NCI-H82 treated with DMSO at 0.1 percent for 48 hours (cell line): ENCODE measurements around the gene FBLN7.
A peak's percentile ranks its signal among the peaks of the same experiment; 100 is the strongest.
"Not testable (repeated sequence)": the region's sequence is repeated elsewhere in the genome, so short reads cannot be mapped to it uniquely, and the experiment has no call there.

Experiments used
- DNase-seq: peaks from one replicate; lab custom pipeline; 2025; ENCODE audit not compliant: unreplicated experiment; lab: John Stamatoyannopoulos, UW

The FBLN7 gene, protein sequence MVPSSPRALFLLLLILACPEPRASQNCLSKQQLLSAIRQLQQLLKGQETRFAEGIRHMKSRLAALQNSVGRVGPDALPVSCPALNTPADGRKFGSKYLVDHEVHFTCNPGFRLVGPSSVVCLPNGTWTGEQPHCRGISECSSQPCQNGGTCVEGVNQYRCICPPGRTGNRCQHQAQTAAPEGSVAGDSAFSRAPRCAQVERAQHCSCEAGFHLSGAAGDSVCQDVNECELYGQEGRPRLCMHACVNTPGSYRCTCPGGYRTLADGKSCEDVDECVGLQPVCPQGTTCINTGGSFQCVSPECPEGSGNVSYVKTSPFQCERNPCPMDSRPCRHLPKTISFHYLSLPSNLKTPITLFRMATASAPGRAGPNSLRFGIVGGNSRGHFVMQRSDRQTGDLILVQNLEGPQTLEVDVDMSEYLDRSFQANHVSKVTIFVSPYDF

DNA sequence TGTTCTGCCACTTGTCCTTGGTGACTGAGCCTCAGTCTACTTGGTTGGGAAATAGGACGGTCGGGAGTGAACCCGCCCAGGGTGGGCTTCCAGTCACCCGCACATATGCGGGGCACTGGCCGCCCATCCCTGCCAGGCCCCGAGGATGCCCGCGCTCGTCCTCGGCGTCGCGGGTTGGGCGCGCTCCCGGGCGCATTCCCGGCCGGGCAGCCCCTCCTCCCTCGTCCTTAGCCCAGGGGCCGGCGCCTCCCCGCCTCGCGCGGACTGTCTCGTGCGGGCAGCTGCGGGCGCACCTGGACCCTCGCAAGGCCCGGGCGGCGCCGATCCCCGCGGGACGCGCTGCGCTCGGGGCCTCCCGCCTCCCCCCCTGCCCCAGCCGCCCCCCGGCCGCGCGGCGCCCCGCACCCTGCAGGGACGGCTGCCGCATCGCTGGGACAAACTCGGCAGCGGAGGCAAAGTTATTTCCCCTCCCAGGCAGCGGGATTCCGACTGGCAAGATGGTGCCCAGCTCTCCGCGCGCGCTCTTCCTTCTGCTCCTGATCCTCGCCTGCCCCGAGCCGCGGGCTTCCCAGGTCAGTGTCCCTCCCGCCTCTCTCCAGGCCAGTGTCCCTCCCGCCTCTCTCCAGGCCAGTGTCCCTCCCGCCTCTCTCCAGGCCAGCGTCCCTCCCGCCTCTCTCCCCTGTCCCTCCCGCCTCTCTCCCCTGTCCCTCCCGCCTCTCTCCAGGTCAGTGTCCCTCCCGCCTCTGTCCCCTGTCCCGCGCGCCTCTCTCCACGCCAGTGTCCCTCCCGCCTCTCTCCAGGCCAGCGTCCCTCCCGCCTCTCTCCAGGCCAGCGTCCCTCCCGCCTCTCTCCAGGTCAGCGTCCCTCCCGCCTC, at the start of gene FBLN7:
FBLN7 (plus strand) TSS at position 227 of the 874 bp plus-strand sequence; CDS start at position 498, 271 bp downstream.
- no peak for DNase-seq

DNA sequence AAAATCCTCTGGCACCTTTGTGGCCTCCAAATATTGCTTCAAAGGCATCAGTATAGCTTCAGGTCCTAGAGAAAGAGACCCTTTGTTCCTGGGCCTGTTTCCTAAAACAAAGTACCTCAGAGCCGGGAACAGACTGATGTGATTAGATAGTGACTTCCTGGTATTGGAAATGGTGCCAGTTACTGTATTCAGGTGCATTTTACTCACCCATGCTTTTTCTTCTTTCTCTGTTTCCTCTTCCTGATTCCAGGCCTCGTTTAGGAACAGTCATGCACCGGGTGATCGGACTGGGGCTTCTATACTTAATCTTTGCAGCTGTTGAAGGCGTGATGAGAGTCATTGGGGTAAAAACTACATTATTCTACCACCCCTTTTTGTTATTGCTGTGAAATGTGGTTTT, 48.8 kb upstream of the FBLN7 start:
- no peak for DNase-seq

DNA sequence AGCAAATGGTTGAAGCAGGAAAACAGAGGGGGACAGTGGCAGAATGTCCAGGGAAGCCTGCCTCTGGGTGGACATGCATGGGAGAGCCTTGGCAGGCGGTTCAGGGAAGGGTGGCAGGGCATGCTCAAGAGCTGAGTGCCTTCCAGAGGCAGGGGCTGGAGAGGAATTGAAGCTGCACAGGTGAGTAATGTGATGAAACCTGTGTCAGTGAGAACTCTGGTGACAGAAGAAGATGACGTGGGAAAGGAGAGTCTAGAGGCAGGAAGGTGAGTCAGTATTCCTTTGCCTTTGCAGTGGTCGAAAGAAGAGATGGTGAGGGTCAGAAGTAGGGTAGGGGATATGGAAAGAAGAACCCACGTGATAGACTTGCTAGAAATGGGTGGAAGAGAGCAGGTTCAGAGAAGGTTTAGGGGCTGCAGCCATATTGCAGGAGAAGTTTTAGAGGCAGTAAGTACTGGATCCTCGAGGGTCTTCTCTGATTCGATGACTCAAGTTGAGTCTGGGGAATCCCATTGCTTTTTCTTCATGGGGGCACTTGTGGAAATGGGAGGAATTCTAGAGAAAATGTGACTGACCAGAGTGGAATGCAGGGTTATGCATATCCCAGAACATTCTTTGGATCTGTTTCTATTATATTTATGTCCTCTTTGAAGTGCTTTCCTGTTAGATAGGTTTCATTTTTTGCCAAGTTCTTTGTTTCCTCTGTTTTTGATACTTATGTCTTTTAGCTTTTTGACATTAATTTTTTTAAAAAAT, 45.7 kb upstream of the FBLN7 start:
- DNase-seq, result no peak

DNA sequence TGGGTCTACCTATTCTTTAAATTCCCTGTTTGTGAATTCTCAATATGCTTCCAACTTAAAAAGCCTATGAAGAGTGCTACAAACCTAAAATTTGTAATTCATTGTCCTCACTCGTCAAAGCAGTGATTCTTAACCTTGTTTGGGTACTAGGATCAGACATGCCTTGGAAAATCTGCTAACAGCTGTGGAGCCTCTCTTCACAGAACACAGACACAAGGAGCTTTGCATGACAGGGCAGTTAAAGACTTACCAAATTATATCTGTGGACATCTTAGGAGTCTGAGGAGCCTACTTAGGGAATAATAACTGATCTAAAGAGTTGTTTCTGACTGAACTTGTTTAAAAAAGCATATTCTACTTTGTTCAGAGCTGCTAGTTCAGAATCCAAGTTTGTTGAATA, 45.0 kb upstream of the FBLN7 start:
- no peak for DNase-seq

DNA sequence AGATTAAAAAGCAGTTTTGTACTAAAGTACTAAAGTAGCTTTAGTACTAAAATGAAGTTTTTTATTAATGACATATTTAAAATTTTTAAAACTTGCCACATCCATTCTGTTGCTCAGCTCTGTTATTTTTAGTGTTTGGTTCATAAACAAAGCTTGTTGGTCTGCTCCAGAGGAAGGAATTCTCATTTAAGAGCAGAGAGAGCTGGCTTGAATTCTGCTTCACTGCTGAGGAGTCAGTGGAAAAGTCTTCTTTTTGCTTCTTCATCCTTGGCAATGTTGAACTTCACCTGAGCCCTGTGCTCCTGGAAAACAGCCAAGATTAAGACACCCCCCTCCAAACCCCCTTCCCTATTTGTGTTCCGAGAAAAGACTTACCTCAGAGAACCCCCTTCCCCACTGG, 42.5 kb upstream of the FBLN7 start:
- no peak for DNase-seq

DNA sequence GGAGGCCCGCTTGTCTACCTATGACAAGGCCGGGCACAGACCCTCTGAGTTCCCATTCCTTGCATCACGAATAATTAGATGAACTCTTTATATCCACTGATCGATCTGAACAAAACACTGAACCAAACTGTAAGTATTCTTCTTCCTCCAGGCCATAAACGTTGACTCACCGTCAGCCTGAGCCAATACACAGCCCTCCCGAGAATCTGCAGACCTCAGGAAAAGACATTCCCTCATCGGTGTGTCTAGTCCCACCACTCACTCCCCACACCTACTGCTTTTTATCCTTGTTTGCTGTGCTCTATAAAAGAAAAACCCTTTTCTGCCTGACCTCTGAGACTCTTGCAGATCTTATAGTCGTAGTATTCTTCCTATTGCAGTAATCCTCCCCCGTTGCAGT, 42.1 kb upstream of the FBLN7 start:
- no peak for DNase-seq

DNA sequence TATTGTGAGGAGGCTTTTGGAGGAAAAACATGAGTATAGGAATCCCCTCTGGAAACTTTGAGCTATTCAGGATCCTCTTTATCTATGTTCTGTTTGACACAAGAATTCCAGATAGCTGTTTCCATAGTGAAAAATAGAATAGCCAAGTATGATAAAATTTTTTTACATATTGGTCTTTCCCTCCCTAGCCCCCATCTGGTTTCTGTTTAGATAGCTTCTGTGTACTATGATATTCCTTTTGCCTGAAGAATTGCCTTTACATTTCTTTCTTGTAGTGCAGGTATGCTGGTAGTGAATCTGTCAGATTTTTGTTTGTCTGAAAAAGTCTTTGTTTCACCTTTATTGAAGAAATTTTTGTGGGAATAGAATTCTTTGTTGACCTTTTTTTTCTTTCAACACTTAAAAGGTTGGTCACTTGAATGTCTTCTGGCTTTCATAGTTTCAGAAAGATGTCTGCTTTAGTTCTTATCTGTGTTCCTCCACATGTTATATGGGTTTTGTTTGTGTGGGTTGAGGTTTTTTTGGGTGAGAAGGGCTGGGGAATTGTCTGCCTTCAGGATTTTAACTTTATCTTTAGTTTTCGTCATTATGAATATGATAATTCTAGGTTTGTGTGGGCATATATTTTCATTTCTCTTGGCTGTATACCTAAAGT, 29.9 kb upstream of the FBLN7 start:
- DNase-seq, result no peak

DNA sequence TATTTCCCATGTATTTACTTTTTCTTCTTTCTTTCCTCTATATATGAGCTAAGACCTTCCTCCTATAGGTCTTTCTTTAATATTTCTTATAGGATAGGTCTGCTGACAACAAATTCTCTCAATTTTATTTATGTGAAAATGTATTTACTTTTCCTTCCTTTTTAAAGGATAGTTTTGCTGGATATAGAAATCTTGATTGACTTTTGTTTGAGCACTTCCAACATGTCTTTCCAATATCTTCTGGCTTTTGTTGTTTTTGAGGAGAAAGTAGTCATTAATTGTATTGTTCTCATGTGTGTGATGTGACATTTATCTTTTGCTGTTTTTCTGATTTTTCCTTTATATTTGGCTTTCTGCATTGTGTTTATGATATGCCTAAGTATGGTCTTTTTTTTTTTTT, 28.9 kb upstream of the FBLN7 start:
- no peak for DNase-seq

DNA sequence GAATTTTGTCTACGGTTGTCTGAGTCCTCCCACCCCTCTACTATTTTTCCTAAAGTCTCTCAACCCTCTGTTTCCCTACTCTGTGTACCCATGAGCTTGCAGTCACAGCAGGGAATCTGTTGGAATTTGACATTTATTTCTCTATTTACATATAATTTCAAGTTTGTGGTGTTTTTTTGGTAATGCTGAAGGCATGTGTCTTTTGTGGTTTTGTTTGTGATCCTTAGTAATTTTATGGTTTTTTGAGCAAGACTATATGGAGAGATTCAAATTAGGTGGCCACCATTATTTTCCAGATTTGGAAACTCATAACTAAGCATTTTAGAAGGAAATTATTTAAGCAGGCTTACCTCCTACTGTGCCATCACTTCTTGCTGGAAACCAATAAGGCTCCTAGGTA, 27.2 kb upstream of the FBLN7 start:
- DNase-seq, result no peak

DNA sequence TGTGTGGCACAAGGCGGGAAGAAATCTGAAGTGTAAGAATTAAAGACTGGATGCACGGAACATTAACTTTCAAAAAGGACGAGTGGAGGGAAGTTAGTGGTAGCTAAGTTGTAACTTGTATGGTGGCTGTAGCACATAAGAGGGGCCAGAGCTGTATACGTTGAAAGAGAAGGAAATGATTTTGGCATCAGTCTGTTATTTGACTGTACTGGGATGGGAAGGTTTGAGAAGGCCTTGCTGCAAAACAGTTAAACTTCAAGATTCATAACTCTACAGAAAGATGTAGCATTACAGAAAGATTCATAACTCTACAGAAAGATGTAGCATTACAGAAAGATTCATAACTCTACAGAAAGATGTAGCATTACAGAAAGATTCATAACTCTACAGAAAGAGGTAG, 24.8 kb upstream of the FBLN7 start:
- not testable (repeated sequence) for DNase-seq

DNA sequence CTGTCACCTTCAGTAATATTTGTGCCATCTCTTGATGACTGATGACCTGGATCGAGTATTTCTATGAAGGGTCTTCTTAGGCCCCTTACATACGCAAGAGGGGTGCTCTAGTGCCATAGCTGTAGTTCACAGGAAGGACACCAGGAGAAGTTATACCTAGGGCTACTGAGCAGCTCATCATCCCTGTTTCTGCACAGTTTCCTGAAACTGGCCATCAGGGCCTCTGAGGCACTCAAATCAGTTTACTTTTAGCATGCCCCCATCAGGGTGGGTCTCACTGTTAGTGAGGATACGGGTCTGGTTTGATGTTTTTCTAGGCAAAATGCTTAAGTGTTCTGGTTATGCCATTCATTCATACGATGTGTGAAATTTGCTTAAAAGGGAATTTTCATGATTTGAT, 20.0 kb upstream of the FBLN7 start:
- DNase-seq, result no peak

DNA sequence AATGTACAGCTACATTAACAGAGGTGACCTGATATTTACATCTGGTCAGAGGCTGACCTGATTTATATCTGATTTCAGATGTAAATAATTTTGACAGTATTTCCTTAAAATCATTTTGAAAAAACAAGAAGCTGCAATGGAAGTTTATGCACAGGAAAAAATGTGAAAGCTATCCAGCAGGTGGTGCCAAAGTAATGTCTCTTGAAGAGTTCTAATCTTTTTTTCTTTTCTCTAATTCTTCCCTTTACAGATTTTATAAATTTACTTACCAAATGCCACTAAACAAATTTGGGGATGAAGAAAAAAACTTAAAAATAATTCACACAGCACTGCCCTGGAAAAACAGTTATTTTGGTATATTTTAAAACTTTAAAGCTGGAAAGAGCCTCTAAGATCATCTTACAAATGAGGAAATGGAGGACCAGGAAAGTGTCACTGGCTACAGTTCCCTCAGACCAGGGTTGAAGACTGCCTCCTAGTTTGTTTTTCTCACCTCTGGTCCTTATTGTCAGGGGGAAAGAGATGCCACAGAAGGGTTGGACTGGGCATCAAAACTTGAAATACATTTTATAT, 16.4 kb upstream of the FBLN7 start:
- peak; percentile 15 for DNase-seq

DNA sequence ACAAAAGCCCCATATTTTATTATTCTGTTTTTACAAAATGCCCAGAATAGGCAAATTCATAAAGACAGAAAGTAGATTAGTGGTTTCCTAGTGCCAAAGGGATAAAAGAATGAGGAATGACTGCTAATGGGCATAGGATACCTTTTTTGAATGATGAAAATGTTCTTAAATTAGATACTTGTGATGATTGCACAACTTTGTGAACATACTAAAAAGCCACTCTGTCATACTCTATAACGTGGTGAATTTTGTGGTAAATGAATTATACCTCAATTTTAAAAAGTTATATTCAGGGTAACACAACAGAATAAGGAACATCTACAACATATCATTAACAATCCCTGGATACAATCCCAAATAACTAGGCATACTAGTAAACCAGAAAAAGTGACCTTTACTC, 9.1 kb upstream of the FBLN7 start:
- no peak for DNase-seq

DNA sequence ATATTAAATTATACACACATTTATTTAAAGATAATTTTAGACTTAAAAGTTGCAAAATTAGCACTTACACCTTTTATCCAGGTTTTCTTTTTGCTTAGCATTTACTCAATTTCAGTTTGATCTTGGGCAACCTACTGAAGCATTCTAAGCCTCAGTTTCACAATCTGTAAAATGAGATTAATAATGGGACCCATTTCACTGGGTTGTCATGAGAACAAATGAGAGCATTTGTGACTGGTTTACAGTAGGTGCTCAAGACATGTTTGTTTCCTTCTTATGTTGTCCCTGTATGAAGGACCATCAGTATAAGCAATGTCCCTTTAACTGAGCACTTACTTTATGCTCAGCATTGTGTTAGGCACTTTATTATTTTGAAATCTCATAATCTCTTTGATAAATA, 4.8 kb upstream of the FBLN7 start:
- no peak for DNase-seq

DNA sequence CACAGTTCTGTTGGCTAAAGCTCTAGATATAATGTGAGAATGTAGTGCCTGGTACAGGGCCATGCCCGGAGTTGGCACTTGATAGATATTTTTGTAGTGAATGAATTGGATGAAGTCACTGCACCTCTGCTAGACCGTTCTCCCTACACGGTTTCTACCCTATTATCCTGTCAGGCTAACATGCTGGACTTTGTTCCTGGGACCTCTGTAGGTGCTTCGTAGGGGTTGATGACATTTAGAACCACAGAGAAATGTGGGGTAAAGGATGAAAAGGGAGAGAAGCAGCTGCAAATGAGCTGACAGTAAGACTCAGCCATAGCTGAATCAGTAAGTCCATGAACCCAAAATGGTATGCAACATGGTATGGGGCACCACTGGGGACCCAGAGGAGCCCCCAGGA, 4.1 kb upstream of the FBLN7 start:
- DNase-seq, result no peak

DNA sequence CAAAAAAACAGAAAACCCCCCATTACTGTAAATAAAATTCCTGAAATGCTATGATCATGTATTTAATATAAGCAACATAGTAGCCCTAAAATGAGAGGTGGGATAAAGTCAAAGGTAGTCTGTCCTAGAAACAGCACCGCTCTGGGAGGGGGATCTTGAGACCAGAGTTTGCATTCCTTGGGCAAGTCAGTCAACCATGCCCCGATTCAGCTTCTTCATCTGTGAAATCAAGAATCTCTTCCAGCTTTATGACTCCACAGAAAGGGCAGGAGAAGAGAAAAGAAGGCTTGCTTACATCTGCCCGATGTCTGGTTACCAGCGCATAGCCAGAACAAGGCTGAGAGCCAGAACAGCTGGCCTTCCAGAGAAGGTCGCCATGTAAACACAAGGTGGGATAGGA, 2.1 kb upstream of the FBLN7 start:
- DNase-seq, result no peak

DNA sequence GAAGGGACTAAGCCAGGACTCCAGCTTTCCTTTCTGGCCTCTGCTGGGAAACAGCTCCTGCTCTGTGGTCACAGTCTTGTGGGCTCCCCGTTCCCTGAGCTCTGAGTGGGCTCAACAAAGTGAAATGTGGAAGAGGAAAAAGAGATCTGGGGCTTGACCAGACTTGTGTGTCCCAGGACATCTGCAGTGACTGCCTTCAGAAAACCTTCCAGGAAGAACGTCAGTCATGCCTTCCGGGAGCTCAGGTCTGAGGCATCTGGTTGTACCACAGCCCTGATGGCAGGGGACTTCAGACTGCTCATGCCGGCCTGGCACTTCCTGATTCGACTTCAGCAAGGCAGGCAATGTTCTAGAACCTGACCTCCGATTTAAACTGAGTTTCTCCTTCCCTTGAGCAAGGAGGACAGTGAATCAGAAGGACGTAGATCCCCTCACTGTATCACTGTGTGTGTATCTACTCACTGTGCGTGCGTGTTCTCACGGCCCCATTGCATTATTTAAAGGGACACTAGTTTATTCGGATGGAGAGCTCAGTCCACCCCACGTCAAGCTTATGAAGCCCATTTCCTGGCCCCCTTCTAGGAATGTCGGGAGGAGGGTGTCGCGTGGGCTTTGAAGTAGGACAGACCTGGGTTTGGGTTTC, 548 bp upstream of the FBLN7 start:
- no peak for DNase-seq

DNA sequence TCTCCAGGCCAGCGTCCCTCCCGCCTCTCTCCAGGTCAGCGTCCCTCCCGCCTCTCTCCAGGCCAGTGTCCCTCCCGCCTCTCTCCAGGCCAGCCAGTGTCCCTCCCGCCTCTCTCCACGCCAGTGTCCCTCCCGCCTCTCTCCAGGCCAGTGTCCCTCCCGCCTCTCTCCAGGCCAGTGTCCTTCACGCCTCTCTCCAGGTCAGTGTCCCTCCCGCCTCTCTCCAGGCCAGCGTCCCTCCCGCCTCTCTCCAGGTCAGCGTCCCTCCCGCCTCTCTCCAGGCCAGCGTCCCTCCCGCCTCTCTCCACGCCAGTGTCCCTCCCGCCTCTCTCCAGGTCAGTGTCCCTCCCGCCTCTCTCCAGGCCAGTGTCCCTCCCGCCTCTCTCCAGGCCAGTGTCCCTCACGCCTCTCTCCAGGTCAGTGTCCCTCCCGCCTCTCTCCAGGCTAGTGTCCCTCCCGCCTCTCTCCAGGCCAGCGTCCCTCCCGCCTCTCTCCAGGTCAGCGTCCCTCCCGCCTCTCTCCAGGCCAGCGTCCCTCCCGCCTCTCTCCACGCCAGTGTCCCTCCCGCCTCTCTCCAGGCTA, 939 bp downstream of the FBLN7 start:
- not testable (repeated sequence) for DNase-seq

DNA sequence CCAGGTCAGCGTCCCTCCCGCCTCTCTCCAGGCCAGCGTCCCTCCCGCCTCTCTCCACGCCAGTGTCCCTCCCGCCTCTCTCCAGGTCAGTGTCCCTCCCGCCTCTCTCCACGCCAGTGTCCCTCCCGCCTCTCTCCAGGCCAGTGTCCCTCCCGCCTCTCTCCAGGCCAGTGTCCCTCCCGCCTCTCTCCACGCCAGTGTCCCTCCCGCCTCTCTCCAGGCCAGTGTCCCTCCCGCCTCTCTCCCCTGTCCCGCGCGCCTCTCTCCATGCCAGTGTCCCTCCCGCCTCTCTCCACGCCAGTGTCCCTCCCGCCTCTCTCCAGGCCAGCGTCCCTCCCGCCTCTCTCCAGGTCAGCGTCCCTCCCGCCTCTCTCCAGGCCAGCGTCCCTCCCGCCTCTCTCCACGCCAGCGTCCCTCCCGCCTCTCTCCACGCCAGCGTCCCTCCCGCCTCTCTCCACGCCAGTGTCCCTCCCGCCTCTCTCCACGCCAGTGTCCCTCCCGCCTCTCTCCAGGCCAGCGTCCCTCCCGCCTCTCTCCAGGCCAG, 1.5 kb downstream of the FBLN7 start:
- DNase-seq, result not testable (repeated sequence)
